ENCODE results near the gene MAPKAP1.

DNA sequence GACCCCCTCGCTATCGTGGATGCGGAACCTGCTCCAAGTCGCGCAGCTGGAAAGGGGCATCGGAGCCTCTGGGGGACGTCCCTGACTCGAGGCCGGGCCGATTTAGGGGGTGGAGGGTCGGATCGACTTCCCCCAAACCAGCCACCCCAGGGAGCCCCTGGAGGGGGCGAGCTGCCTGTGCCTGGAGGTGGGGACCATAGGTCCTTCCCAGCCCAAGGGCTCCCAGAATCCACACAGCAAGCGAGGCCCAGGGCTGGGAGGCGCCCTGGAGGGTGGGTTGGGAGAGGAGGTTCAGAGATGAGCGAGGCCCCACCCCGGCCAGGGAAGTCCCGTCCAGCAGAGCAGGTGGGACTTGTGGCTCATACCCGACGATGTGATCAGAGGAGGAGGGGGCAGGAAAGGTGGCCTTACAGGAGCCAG is 297.8 kb downstream of the MAPKAP1 start:
- TF ChIP-seq, protein P1, sequence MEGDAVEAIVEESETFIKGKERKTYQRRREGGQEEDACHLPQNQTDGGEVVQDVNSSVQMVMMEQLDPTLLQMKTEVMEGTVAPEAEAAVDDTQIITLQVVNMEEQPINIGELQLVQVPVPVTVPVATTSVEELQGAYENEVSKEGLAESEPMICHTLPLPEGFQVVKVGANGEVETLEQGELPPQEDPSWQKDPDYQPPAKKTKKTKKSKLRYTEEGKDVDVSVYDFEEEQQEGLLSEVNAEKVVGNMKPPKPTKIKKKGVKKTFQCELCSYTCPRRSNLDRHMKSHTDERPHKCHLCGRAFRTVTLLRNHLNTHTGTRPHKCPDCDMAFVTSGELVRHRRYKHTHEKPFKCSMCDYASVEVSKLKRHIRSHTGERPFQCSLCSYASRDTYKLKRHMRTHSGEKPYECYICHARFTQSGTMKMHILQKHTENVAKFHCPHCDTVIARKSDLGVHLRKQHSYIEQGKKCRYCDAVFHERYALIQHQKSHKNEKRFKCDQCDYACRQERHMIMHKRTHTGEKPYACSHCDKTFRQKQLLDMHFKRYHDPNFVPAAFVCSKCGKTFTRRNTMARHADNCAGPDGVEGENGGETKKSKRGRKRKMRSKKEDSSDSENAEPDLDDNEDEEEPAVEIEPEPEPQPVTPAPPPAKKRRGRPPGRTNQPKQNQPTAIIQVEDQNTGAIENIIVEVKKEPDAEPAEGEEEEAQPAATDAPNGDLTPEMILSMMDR (IDR thresholded peaks at IDR 0.05), result no peak
- TF ChIP-seq POLR2A (IDR thresholded peaks at IDR 0.05), result no peak
